ENCODE data around the gene TEDDM1. TPM values are rescaled to one million over a fixed set of nuclear protein-coding genes. Genes with fewer than 3 reads are reported as not detected.

Gene TEDDM1
- total RNA-seq, 4 donors from 2014 or later = not detected

- DNase-seq (ENCODE audit: low spot score in 2 of 2) = no peak
- H3K36me3 ChIP-seq = no peaks in the 10 kb centered on the region
- H3K4me1 ChIP-seq = peaks cover 0 to 50% (median 28%) of the 10 kb centered on the region in 4 donors
- H3K4me3 ChIP-seq = no peak overlapping the region
- no peaks in the 10 kb centered on the region for H3K27me3 ChIP-seq
- no peak for TF ChIP-seq EP300 (IDR thresholded peaks at IDR 0.05)
- no peak for TF ChIP-seq POLR2A (IDR thresholded peaks at IDR 0.05)
- TF ChIP-seq CTCF (IDR thresholded peaks at IDR 0.05) = no peak
- 82 to 91% methylated on average over 8 of the region's 8 CpGs for WGBS, 2 donors
- H3K27ac ChIP-seq = peak overlapping the region in 3 of 4 donors; percentile 56 to 98 (median 75)
- H3K9me3 ChIP-seq = no peaks in the 10 kb centered on the region
These were observed 2.6 kb downstream of the TEDDM1 start for GRCh38 chr1:182397653-182398393.

- H3K36me3 ChIP-seq = peaks cover 0 to 3% (median 0%) of the 10 kb centered on the region in 3 donors
- no peaks in the 10 kb centered on the region for H3K9me3 ChIP-seq
- 82% methylated on average over 3 of the region's 3 CpGs for WGBS, 2 donors
- no peaks in the 10 kb centered on the region for H3K27me3 ChIP-seq
- H3K4me1 ChIP-seq = peaks cover 0 to 56% (median 32%) of the 10 kb centered on the region in 4 donors
- H3K4me3 ChIP-seq = no peak overlapping the region
- TF ChIP-seq CTCF (IDR thresholded peaks at IDR 0.05) (no peak), POLR2A (IDR thresholded peaks at IDR 0.05) (no peak), EP300 (IDR thresholded peaks at IDR 0.05) (no peak)
- no peak for DNase-seq (ENCODE audit: low spot score in 2 of 2)
- H3K27ac ChIP-seq = peak overlapping the region; percentile 50 to 99 (median 86)
These were observed 4.6 kb downstream of the TEDDM1 start for GRCh38 chr1:182395906-182396305.

GRCh38 chr1:182394055-182394775 lies 6.3 kb downstream of the TEDDM1 start:
- H3K36me3 ChIP-seq = peaks cover 0 to 19% (median 2%) of the 10 kb centered on the region in 3 donors
- TF ChIP-seq EP300 (IDR thresholded peaks at IDR 0.05) (peak in 1 of 2 donors; percentile 62), CTCF (IDR thresholded peaks at IDR 0.05) (no peak), POLR2A (IDR thresholded peaks at IDR 0.05) (no peak)
- H3K9me3 ChIP-seq = no peaks in the 10 kb centered on the region
- H3K27ac ChIP-seq = peak overlapping the region; percentile 33 to 99 (median 97)
- H3K4me1 ChIP-seq = peaks cover 0 to 56% (median 32%) of the 10 kb centered on the region in 4 donors
- DNase-seq (ENCODE audit: low spot score in 2 of 2) = peak in 1 of 2 donors; percentile 47
- 45 to 61% methylated on average over 5 of the region's 5 CpGs for WGBS, 2 donors
- H3K27me3 ChIP-seq = no peaks in the 10 kb centered on the region
- no peak overlapping the region for H3K4me3 ChIP-seq

GRCh38 chr1:182392050-182393028 lies 8.1 kb downstream of the TEDDM1 start:
- TF ChIP-seq POLR2A (IDR thresholded peaks at IDR 0.05) = no peak
- 13 to 16% methylated on average over 43 to 47 of the region's 47 CpGs for whole genome bisulfite sequencing, 2 donors
- H3K9me3 ChIP-seq = no peaks in the 10 kb centered on the region
- H3K36me3 ChIP-seq = peaks cover 0 to 38% (median 11%) of the 10 kb centered on the region in 3 donors
- H3K27ac ChIP-seq = peak overlapping the region; percentile 93 to 99 (median 97)
- H3K4me1 ChIP-seq = peaks cover 0 to 64% (median 34%) of the 10 kb centered on the region in 4 donors
- no peaks in the 10 kb centered on the region for H3K27me3 ChIP-seq
- peak; percentile 23 to 56 for DNase-seq (ENCODE audit: low spot score in 2 of 2)
- peak overlapping the region; percentile 67 to 100 (median 94) for H3K4me3 ChIP-seq
